SK-N-SH (cell line): ENCODE data around the gene ELOA2. TPM values are rescaled to one million over a fixed set of nuclear protein-coding genes. Genes with fewer than 3 reads are reported as not detected.
"Not testable (repeated sequence)": the region's sequence is repeated elsewhere in the genome, so short reads cannot be mapped to it uniquely, and the experiment has no call there.

Experiments used
- CTCF ChIA-PET: fragments of 300-600, 350-600 bp; formaldehyde crosslinking; extraction: SDS; loops from one replicate; lab custom pipeline; 2021; lab: Yijun Ruan, JAX
- POLR2A ChIA-PET: fragments of 350-600 bp; sonication (Branson Sonifier 250); formaldehyde crosslinking; extraction: SDS; loops from one replicate; lab custom pipeline; 2020; ENCODE audit warnings: antibody characterized with exemption, inconsistent platforms; lab: Yijun Ruan, JAX
- DNase-seq: peaks from one replicate; pipeline ENCODE4 v3.0.0; 2012
- H2AFZ ChIP-seq: fragments of 200-600 bp; sonication (generic); 2 replicates; pipeline ENCODE4 v1.8.1; 2016; ENCODE audit warnings: antibody characterized with exemption, mild to moderate bottlenecking, low read depth
- H3F3A ChIP-seq: fragments of 200-600 bp; sonication (generic); replicated peaks from 2 replicates; pipeline ENCODE3; 2016; ENCODE audit warnings: antibody characterized with exemption, mild to moderate bottlenecking; ENCODE audit not compliant: insufficient read depth
- H3K27ac ChIP-seq, 2 experiments: fragments of 200-500 bp in 1 of 2; fragments of 200-600 bp in 1 of 2; sonication (Bioruptor generic) in 1 of 2; sonication (generic), shearing (Covaris generic) in 1 of 2; 2 replicates each; pipeline versions ENCODE4 v1.5.1 to v1.6.1; 2014 to 2016; ENCODE audit warnings: low read depth in 2 of 2, inconsistent platforms in 1 of 2, low read length in 1 of 2, mild to moderate bottlenecking in 1 of 2, mixed read lengths in 1 of 2
- H3K27me3 ChIP-seq: fragments of 200-600 bp; sonication (generic), shearing (Covaris generic); 2 replicates; pipeline ENCODE4 v1.6.1; 2016; ENCODE audit warnings: mixed run types; ENCODE audit not compliant: insufficient read depth
- H3K36me3 ChIP-seq, 2 experiments: fragments of 200-500 bp in 1 of 2; fragments of 200-600 bp in 1 of 2; sonication (Bioruptor generic) in 1 of 2; sonication (generic) in 1 of 2; replicated peaks in 1 of 2; 2 replicates each; pipeline versions ENCODE3 to v1.5.1; 2014 to 2016; ENCODE audit warnings: low read length in 1 of 2, mild to moderate bottlenecking in 1 of 2; ENCODE audit not compliant: insufficient read depth in 2 of 2, control insufficient read depth in 1 of 2
- H3K4me1 ChIP-seq, 2 experiments: fragments of 200-500 bp in 1 of 2; fragments of 200-600 bp in 1 of 2; sonication (Bioruptor generic) in 1 of 2; sonication (generic), shearing (Covaris generic) in 1 of 2; 2 replicates each; pipeline versions ENCODE4 v1.5.1 to v1.6.1; 2014 to 2016; ENCODE audit warnings: low read depth in 1 of 2, low read length in 1 of 2, mixed run types in 1 of 2; ENCODE audit not compliant: insufficient read depth in 2 of 2, control insufficient read depth in 1 of 2
- H3K4me2 ChIP-seq: fragments of 200-600 bp; sonication (generic), shearing (Covaris generic); 2 replicates; pipeline ENCODE4 v1.6.1; 2017; ENCODE audit warnings: mixed run types
- H3K4me3 ChIP-seq, 2 experiments: fragments of 200-500 bp in 1 of 2; fragments of 200-600 bp in 1 of 2; sonication (Bioruptor generic) in 1 of 2; sonication (generic), shearing (Covaris generic) in 1 of 2; 2 replicates each; pipeline versions ENCODE4 v1.5.1 to v1.8.1; 2014 to 2016; ENCODE audit warnings: low read depth in 2 of 2, inconsistent platforms in 1 of 2, low read length in 1 of 2, mild to moderate bottlenecking in 1 of 2, mixed read lengths in 1 of 2, moderate library complexity in 1 of 2
- H3K79me2 ChIP-seq: fragments of 200-600 bp; sonication (generic); 2 replicates; pipeline ENCODE4 v1.8.1; 2017; ENCODE audit warnings: mild to moderate bottlenecking; ENCODE audit not compliant: insufficient read depth
- H3K9ac ChIP-seq: fragments of 200-600 bp; sonication (generic); 2 replicates; pipeline ENCODE4 v1.6.1; 2017; ENCODE audit warnings: mixed run types
- H3K9me2 ChIP-seq: fragments of 200-600 bp; sonication (generic); 2 replicates; pipeline ENCODE4 v1.6.1; 2017; ENCODE audit warnings: mixed run types
- H3K9me3 ChIP-seq: fragments of 200-600 bp; sonication (generic); 2 replicates; pipeline ENCODE4 v1.6.1; 2017; ENCODE audit warnings: mixed run types, mild to moderate bottlenecking, moderate library complexity
- H4K20me1 ChIP-seq: fragments of 200-600 bp; sonication (generic); 2 replicates; pipeline ENCODE4 v1.6.1; 2017; ENCODE audit warnings: mild to moderate bottlenecking, mixed run types; ENCODE audit not compliant: insufficient read depth
- CHD2 ChIP-seq: fragments of 150-350 bp; IDR thresholded peaks from 2 replicates; pipeline ENCODE4 v1.6.1; 2018; ENCODE audit warnings: low read length; ENCODE audit not compliant: partially characterized antibody
- FOSL2 ChIP-seq: IDR thresholded peaks from 2 replicates; pipeline ENCODE4 v1.4.0; 2012; ENCODE audit warnings: low read depth, mild to moderate bottlenecking, moderate library complexity, borderline replicate concordance
- NRF1 ChIP-seq: IDR thresholded peaks from 2 replicates; pipeline ENCODE4 v1.6.1; 2012; ENCODE audit warnings: low read depth, mild to moderate bottlenecking, low read length
- POLR2AphosphoS5 ChIP-seq: IDR thresholded peaks from 2 replicates; pipeline ENCODE4 v1.6.1; 2012; ENCODE audit warnings: low read depth, low read length
- RAD21 ChIP-seq: IDR thresholded peaks from 2 replicates; pipeline ENCODE4 v1.6.1; 2012; ENCODE audit warnings: mild to moderate bottlenecking, low read length
- SMC3 ChIP-seq: IDR thresholded peaks from 2 replicates; pipeline ENCODE4 v1.6.1; 2012; ENCODE audit warnings: low read depth, low read length, improper control_type of control experiment
- TCF12 ChIP-seq: IDR thresholded peaks from 2 replicates; pipeline ENCODE4 v1.4.0; 2012
- TEAD4 ChIP-seq: IDR thresholded peaks from 2 replicates; pipeline ENCODE4 v1.4.0; 2012; ENCODE audit warnings: mild to moderate bottlenecking, borderline replicate concordance; ENCODE audit not compliant: insufficient read depth
- YY1 ChIP-seq: IDR thresholded peaks from 2 replicates; pipeline ENCODE4 v1.4.0; 2012; ENCODE audit warnings: low read depth, mild to moderate bottlenecking
- WGBS: methylation state at CpG from one replicate; pipeline ENCODE4 v1.1.6; 2017; ENCODE audit warnings: low lambda C conversion rate; 5-methylcytosine and 5-hydroxymethylcytosine counted together
- polyA plus RNA-seq, 3 experiments: library from polyadenylated mRNA; depleted of rRNA; stranded (reverse); fragments of >200 nt; gene quantifications; 2 replicates each; pipeline ENCODE4 v1.2.3, GENCODE V29; 2012
- TF ChIP-seq, protein P1 (sequence below): fragments of 150-350 bp; IDR thresholded peaks from 2 replicates; pipeline ENCODE4 v1.6.1; 2017; ENCODE audit warnings: antibody characterized with exemption, low read length, low read depth, borderline replicate concordance
- TF ChIP-seq, protein P2 (sequence below): fragments of 200-600 bp; sonication (generic); IDR thresholded peaks from 2 replicates; pipeline ENCODE4 v1.6.1; 2017; ENCODE audit warnings: antibody characterized with exemption, mild to moderate bottlenecking, moderate library complexity
- TF ChIP-seq, protein P3 (sequence below): IDR thresholded peaks from 2 replicates; pipeline ENCODE4 v1.6.1; 2012; ENCODE audit warnings: mild to moderate bottlenecking, low read depth, low read length, moderate library complexity
- TF ChIP-seq, protein P4 (sequence below): IDR thresholded peaks from 2 replicates; pipeline ENCODE4 v1.4.0; 2012; ENCODE audit warnings: low read depth, borderline replicate concordance

Gene ELOA2
- polyA plus RNA-seq, 1 of the 3 experiments (the other 2 are of a cell fraction) = not detected

DNA sequence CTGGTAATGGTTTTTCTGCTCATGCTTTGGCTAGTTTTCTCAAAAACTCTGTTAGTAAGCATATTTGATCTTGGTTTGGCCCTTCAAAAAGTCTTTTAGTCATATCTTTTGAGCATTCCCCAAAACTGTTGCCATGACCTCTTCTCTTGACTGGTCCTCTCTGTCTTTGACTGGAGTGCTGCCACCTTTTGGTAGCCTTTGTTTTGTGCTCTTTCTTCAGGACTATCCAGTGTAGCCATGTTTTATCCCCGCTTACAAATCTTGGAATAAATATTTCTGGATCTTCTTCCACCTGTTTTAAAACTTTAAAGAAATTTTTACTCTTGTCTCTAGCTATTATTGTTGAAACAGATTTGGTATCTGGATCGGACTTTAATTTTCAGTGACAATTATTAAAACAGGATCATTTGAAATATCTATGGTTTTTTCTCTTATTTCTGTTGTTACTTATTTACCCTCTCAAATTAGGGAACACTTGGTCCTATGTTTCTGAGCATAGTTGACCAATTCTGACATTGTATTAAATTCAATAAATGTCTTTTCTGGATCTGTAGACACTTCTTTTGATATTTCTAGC, 965 bp upstream of the ELOA2 start:
- Histone ChIP-seq H3K4me2 (no peak overlapping the region), H3F3A (no peaks in the 10 kb centered on the region), H3K27ac (no peak overlapping the region), H3K27me3 (no peaks in the 10 kb centered on the region), H4K20me1 (no peaks in the 10 kb centered on the region), H3K79me2 (no peaks in the 10 kb centered on the region), H3K9me3 (no peaks in the 10 kb centered on the region), H3K4me3 (no peak overlapping the region; a peak in 1 of 4 replicates), H2AFZ (no peak overlapping the region), H3K9ac (no peak overlapping the region), H3K4me1 (no peaks in the 10 kb centered on the region), H3K9me2 (no peaks in the 10 kb centered on the region), H3K36me3 (no peaks in the 10 kb centered on the region)
- ChIA-PET POLR2A (no interaction called here), CTCF (interaction anchor here (0.8 to 1.4 kb wide), 7 partner anchors 13 to 705 kb away, joined by 3 to 6 read pairs (median 3); no protein-coding TSS in a partner anchor)
- WGBS = 78% methylated on average over 2 of the region's 2 CpGs
- TF ChIP-seq, protein P1, sequence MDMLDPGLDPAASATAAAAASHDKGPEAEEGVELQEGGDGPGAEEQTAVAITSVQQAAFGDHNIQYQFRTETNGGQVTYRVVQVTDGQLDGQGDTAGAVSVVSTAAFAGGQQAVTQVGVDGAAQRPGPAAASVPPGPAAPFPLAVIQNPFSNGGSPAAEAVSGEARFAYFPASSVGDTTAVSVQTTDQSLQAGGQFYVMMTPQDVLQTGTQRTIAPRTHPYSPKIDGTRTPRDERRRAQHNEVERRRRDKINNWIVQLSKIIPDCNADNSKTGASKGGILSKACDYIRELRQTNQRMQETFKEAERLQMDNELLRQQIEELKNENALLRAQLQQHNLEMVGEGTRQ = no peak
- peak; percentile 49 for TF ChIP-seq RAD21
- peak; percentile 39 for TF ChIP-seq SMC3
- TF ChIP-seq, protein P2, sequence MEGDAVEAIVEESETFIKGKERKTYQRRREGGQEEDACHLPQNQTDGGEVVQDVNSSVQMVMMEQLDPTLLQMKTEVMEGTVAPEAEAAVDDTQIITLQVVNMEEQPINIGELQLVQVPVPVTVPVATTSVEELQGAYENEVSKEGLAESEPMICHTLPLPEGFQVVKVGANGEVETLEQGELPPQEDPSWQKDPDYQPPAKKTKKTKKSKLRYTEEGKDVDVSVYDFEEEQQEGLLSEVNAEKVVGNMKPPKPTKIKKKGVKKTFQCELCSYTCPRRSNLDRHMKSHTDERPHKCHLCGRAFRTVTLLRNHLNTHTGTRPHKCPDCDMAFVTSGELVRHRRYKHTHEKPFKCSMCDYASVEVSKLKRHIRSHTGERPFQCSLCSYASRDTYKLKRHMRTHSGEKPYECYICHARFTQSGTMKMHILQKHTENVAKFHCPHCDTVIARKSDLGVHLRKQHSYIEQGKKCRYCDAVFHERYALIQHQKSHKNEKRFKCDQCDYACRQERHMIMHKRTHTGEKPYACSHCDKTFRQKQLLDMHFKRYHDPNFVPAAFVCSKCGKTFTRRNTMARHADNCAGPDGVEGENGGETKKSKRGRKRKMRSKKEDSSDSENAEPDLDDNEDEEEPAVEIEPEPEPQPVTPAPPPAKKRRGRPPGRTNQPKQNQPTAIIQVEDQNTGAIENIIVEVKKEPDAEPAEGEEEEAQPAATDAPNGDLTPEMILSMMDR = peak; percentile 64
- no peak for TF ChIP-seq CHD2
- peak; percentile 52 for DNase-seq

DNA sequence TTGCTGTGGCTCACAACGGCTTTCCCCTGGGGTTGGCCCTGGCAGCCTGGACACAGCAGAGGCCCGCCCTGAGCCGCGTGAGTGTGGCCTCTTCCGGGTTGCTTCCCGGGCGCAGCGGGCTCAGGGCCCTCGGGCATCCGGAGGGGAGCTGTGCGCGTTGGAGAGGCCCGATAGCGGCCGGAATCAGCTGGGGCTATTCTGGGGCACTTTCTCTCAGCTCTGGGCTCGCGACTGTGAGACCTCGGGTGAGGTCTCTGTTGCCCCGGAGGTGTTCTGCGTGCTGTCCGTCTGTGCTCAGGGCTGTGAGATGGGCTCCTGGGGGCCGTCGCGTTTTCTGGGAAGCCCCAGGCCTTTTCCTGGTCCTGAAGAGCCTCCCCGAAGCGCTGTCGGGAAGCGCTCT, 830 bp downstream of the ELOA2 start:
- H3K4me2 ChIP-seq, H3K9me2 ChIP-seq, H3K4me1 ChIP-seq, H3K27me3 ChIP-seq, POLR2A ChIA-PET, H3K36me3 ChIP-seq, H3K9me3 ChIP-seq, H3K9ac ChIP-seq, H2AFZ ChIP-seq, H3K27ac ChIP-seq, H3F3A ChIP-seq, H3K79me2 ChIP-seq, H4K20me1 ChIP-seq, DNase-seq, H3K4me3 ChIP-seq: not testable (repeated sequence)
- CTCF ChIA-PET = interaction anchor here (0.7 to 2.0 kb wide), 2 partner anchors 17 to 84 kb away, joined by 4 to 5 read pairs; no protein-coding TSS in a partner anchor
- WGBS = 73% methylated on average over 3 of the region's 28 CpGs

DNA sequence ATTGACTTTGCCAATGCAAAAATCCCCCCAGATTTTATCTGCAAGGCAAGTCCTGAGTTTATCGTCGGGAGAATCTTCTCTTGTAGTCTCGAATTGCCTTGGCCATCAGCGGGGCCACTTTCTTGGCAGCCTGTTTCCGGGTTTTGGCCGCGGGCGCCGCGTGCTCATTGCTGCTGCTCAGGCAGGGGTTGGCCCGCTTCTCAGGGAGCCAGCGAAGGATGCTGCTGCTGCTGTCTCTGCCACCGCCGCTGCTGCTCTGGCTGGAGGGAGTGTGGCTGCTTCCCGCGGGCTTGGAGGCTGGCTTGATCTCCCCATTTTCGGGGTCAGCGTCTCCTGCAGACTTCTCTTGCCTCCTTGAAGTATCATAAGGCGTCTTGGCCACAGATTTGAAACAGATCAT, 2.5 kb downstream of the ELOA2 start:
- Histone ChIP-seq H3K79me2 (no peaks in the 10 kb centered on the region), H3K27ac (no peak overlapping the region), H3F3A (no peaks in the 10 kb centered on the region), H3K4me1 (no peaks in the 10 kb centered on the region), H3K4me2 (no peak overlapping the region), H3K4me3 (no peak overlapping the region), H3K36me3 (no peaks in the 10 kb centered on the region), H2AFZ (no peak overlapping the region), H3K9ac (no peak overlapping the region), H4K20me1 (no peaks in the 10 kb centered on the region), H3K27me3 (no peaks in the 10 kb centered on the region), H3K9me2 (no peaks in the 10 kb centered on the region), H3K9me3 (no peaks in the 10 kb centered on the region)
- ChIA-PET POLR2A (no interaction called here), CTCF (interaction anchor here (1.1 kb wide), 2 partner anchors 9 to 18 kb away, joined by 3 read pairs; no protein-coding TSS in a partner anchor)
- DNase-seq = no peak
- 82% methylated on average over 18 of the region's 19 CpGs for WGBS
- TF ChIP-seq YY1 (no peak), TCF12 (no peak), POLR2AphosphoS5 (no peak), CHD2 (no peak), NRF1 (no peak), TEAD4 (no peak), FOSL2 (no peak), RAD21 (no peak)
- TF ChIP-seq, protein P3, sequence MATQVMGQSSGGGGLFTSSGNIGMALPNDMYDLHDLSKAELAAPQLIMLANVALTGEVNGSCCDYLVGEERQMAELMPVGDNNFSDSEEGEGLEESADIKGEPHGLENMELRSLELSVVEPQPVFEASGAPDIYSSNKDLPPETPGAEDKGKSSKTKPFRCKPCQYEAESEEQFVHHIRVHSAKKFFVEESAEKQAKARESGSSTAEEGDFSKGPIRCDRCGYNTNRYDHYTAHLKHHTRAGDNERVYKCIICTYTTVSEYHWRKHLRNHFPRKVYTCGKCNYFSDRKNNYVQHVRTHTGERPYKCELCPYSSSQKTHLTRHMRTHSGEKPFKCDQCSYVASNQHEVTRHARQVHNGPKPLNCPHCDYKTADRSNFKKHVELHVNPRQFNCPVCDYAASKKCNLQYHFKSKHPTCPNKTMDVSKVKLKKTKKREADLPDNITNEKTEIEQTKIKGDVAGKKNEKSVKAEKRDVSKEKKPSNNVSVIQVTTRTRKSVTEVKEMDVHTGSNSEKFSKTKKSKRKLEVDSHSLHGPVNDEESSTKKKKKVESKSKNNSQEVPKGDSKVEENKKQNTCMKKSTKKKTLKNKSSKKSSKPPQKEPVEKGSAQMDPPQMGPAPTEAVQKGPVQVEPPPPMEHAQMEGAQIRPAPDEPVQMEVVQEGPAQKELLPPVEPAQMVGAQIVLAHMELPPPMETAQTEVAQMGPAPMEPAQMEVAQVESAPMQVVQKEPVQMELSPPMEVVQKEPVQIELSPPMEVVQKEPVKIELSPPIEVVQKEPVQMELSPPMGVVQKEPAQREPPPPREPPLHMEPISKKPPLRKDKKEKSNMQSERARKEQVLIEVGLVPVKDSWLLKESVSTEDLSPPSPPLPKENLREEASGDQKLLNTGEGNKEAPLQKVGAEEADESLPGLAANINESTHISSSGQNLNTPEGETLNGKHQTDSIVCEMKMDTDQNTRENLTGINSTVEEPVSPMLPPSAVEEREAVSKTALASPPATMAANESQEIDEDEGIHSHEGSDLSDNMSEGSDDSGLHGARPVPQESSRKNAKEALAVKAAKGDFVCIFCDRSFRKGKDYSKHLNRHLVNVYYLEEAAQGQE = no peak
- TF ChIP-seq, protein P4, sequence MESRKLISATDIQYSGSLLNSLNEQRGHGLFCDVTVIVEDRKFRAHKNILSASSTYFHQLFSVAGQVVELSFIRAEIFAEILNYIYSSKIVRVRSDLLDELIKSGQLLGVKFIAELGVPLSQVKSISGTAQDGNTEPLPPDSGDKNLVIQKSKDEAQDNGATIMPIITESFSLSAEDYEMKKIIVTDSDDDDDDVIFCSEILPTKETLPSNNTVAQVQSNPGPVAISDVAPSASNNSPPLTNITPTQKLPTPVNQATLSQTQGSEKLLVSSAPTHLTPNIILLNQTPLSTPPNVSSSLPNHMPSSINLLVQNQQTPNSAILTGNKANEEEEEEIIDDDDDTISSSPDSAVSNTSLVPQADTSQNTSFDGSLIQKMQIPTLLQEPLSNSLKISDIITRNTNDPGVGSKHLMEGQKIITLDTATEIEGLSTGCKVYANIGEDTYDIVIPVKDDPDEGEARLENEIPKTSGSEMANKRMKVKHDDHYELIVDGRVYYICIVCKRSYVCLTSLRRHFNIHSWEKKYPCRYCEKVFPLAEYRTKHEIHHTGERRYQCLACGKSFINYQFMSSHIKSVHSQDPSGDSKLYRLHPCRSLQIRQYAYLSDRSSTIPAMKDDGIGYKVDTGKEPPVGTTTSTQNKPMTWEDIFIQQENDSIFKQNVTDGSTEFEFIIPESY = no peak
